BJ (cell line): ENCODE results near the gene RPL13. TPM values are rescaled to one million over a fixed set of nuclear protein-coding genes. Genes with fewer than 3 reads are reported as not detected.

Experiments used
- CTCF ChIA-PET: fragments of 350-600 bp; formaldehyde crosslinking; extraction: SDS; loops from one replicate; lab custom pipeline; 2021; ENCODE audit warnings: antibody characterized with exemption, inconsistent platforms; lab: Yijun Ruan, JAX
- POLR2A ChIA-PET: fragments of 300-600 bp; sonication (Branson Sonifier 250); formaldehyde crosslinking; extraction: SDS; loops from one replicate; lab custom pipeline; 2021; ENCODE audit warnings: antibody characterized with exemption; lab: Charles Lee
- DNase-seq: peaks from one replicate; pipeline ENCODE4 v3.0.0-alpha.2; 2011; ENCODE audit warnings: low read depth
- H3K27me3 ChIP-seq: 2 replicates; pipeline ENCODE4 v1.6.0; 2011; ENCODE audit warnings: low read length; ENCODE audit not compliant: control insufficient read depth, insufficient read depth
- H3K36me3 ChIP-seq: 2 replicates; pipeline ENCODE4 v1.5.1; 2011; ENCODE audit warnings: low read length; ENCODE audit not compliant: control insufficient read depth, insufficient read depth
- H3K4me3 ChIP-seq: 2 replicates; pipeline ENCODE4 v1.5.1; 2011; ENCODE audit warnings: low read depth, mild to moderate bottlenecking, control low read depth, low read length
- polyA plus RNA-seq: library from polyadenylated mRNA; depleted of rRNA; stranded (reverse); fragments of >200 nt; gene quantifications from 2 replicates; pipeline ENCODE4 v1.2.3, GENCODE V29; 2011
- TF ChIP-seq, protein P1 (sequence below): IDR thresholded peaks from 2 replicates; pipeline ENCODE4 v1.5.1; 2011; ENCODE audit warnings: low read depth, mild to moderate bottlenecking, control low read depth, inconsistent platforms, low read length, moderate library complexity; ENCODE audit not compliant: insufficient read depth

Gene RPL13
- polyA plus RNA-seq, 1 experiment, result 4,466 TPM

DNA sequence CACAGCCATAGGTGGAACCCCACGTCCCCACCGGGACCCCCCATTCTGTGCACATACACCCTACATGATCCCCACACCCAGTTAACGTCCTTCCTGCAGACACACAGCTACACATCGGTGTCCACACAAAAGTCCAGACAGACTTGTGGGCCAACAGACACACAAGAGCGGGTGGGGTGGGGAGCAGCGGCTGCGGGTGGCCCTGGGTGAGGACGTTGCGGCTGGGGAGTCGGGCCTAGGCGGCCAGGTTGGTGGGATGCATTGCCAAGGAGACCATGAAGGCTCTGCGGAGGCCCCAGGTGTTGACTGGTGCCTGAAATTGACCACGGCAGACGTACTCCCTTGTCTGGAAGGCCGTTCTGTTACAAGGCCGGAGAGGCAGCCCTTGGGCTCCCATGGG, 44.3 kb downstream of the RPL13 start:
- Histone ChIP-seq H3K4me3 (no peak overlapping the region), H3K36me3 (no peaks in the 10 kb centered on the region), H3K27me3 (no peaks in the 10 kb centered on the region)
- POLR2A ChIA-PET, result no interaction called here
- TF ChIP-seq, protein P1, sequence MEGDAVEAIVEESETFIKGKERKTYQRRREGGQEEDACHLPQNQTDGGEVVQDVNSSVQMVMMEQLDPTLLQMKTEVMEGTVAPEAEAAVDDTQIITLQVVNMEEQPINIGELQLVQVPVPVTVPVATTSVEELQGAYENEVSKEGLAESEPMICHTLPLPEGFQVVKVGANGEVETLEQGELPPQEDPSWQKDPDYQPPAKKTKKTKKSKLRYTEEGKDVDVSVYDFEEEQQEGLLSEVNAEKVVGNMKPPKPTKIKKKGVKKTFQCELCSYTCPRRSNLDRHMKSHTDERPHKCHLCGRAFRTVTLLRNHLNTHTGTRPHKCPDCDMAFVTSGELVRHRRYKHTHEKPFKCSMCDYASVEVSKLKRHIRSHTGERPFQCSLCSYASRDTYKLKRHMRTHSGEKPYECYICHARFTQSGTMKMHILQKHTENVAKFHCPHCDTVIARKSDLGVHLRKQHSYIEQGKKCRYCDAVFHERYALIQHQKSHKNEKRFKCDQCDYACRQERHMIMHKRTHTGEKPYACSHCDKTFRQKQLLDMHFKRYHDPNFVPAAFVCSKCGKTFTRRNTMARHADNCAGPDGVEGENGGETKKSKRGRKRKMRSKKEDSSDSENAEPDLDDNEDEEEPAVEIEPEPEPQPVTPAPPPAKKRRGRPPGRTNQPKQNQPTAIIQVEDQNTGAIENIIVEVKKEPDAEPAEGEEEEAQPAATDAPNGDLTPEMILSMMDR, result no peak
- CTCF ChIA-PET, result no interaction called here
- no peak for DNase-seq

DNA sequence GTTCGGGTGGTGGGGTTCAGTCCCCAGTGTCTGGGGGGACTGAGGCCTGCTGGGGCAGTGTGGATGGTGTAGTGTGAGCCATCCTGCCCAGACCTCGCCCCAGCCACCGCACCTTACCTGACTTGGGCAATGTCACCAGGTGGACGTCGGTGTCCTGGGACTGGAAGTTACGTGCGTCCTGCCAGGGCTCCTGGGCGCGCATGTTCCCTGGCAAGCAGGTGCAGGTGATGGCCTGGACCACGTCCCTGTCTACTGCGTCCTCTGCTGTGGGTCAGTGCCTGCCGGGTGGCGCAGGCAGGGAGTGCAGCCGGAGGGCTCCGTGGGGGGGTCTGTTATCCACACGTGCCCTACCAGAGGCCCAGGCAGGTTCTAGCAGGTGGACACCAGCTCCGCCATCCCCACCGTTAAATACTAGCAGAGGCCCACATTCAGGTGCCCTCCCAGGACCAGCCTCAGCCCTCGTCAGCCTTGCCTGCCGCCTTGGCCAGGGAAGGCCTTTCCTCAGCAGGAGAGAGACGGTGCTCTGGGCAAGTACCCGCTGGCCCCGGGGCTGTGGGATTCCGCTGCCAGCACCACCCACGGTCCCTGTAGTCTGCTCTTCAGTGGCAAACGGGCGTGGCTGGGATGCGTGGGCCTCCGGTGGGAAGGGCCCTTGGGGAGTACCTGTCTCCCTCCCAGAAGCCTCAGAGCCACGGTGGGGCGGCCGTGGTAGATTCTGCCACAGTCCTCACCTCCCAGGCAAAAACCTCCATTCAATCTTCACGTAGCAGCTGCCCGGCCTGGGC, 44.9 kb downstream of the RPL13 start:
- ChIA-PET POLR2A (no interaction called here), CTCF (no interaction called here)
- H3K36me3 ChIP-seq, result no peaks in the 10 kb centered on the region
- no peaks in the 10 kb centered on the region for H3K27me3 ChIP-seq
- no peak for DNase-seq
- H3K4me3 ChIP-seq, result no peak overlapping the region
- TF ChIP-seq, protein P1, result no peak

DNA sequence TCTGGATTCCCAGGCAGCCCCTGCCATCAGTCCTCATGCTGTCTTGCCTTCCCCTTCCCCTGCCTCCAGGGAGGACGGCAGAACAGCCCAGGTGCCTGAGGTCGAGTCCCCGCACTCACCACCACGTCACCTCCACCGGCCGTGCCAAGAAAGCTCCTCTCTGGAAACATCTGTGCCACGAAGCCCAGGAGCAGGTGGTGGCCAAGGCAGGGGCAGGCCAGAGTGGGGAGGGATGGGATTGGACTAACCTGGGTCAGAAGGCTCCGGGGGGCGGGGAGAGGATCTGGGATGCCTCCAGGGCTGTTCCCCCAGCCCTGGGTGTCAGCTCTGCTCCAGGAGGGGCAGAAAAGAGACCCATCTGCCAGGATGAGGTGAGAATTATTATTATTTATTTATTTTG, 45.5 kb downstream of the RPL13 start:
- TF ChIP-seq, protein P1, result no peak
- Histone ChIP-seq H3K36me3 (no peaks in the 10 kb centered on the region), H3K27me3 (no peaks in the 10 kb centered on the region), H3K4me3 (no peak overlapping the region)
- ChIA-PET CTCF (interaction anchor here (1.8 kb wide), 1 partner anchor 9 kb away, joined by 8 read pairs; no protein-coding TSS in a partner anchor), POLR2A (no interaction called here)
- no peak for DNase-seq

DNA sequence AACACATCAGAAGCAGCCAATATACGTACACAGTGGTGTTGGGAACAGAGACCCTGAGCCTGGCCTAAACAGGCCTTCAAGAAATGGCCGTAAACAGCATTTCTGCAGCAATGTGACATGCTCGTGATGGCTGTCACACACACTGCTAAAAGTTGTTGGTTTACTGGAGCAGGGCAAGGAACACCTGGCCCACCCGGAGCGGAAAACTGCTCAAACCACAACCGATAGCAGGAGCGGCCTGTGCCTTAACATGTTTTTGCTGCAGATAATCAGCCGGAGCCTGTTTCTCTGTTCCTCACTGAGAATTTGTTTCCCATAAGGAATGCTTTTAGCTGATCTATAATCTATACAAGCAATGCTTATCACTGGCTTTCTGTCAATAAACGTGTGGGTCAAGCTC, 47.0 kb downstream of the RPL13 start:
- TF ChIP-seq, protein P1, result no peak
- H3K27me3 ChIP-seq, result no peaks in the 10 kb centered on the region
- H3K4me3 ChIP-seq, result no peak overlapping the region
- DNase-seq, result no peak
- H3K36me3 ChIP-seq, result no peaks in the 10 kb centered on the region
- CTCF ChIA-PET, result interaction anchor here (1.8 kb wide), 1 partner anchor 8 kb away, joined by 8 read pairs; no protein-coding TSS in a partner anchor
- POLR2A ChIA-PET, result no interaction called here

DNA sequence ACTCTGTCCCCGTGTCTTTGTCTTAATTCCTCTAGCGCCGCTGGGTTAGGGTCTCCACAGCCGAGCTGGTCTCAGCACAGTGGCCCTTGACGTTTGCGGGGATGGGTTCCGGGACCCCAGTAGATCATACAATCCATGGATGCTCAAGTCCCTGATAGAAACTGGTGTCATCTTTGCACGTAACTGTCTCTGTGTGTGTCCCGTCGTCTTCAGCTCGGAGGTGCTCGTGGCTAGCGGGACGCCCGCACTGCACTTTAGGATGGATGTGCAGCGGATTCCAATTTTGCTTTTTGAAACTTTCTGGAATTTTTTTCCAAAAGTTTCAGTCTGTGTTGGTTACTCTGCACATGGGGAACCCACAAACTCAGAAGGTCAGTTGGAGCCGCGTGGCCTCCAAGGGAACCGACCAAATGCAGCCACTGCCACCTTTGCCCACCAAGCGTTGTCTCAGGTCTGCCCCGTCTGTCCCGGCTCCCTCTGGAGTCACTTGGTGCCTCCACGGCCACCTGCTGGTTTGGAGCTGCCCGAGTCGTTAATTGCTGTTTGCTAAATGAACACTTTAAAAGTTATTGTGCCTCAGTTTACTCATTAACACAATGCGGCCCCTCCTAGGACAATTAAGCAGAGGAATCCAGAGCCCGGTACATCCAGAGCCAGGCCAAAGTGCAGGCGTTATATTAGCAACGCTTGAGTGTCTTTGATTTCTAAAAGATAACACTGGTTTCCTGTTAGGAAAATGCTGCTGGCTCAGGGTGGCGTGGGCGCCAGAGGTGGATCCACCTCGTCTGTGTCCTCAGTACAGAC, 47.7 kb downstream of the RPL13 start:
- ChIA-PET POLR2A (no interaction called here), CTCF (interaction anchor here (1.1 kb wide), 1 partner anchor 25 kb away, joined by 3 read pairs; no protein-coding TSS in a partner anchor)
- TF ChIP-seq, protein P1, result no peak
- Histone ChIP-seq H3K4me3 (no peak overlapping the region), H3K36me3 (no peaks in the 10 kb centered on the region), H3K27me3 (no peaks in the 10 kb centered on the region)
- no peak for DNase-seq
